ENCODE results near the gene UPP2. TPM values are rescaled to one million over a fixed set of nuclear protein-coding genes. Genes with fewer than 3 reads are reported as not detected.
A peak's percentile ranks its signal among the peaks of the same experiment; 100 is the strongest.

Gene UPP2
- total and polyA plus RNA-seq, 2 of the 8 experiments (the other 6 are each of a cell fraction or from before 2014, with no cell fraction given) = not detected

- no peak overlapping the region for H4K5ac ChIP-seq (ENCODE audit: insufficient read length, low read depth, low read length)
- no peak overlapping the region for H3K18ac ChIP-seq (ENCODE audit: extremely low read depth, low read length)
- WGBS, 2 experiments (ENCODE audit: extremely low coverage in 1 of 2, insufficient coverage in 1 of 2, insufficient read length in 1 of 2, insufficient replicate concordance in 2 of 2, low coverage in 1 of 2, low lambda C conversion rate in 2 of 2, missing lambda C conversion rate in 1 of 2) = 93% methylated on average over 4 of the region's 4 CpGs; no CpG with 5 or more reads in 1 of the 2 experiments
- H3K36me3 ChIP-seq (ENCODE audit: control insufficient read depth in 2 of 4, insufficient read depth in 4 of 4, low read length in 3 of 4) = no peaks in the 10 kb centered on the region
- no peaks in the 10 kb centered on the region for H4K20me1 ChIP-seq (replicated peaks in 1 of 2; ENCODE audit: control insufficient read depth in 1 of 2, insufficient read depth in 2 of 2, low read length in 2 of 2)
- H4K91ac ChIP-seq (replicated peaks; ENCODE audit: insufficient read length, low read length) = no peak overlapping the region
- no peak overlapping the region for H2BK120ac ChIP-seq (replicated peaks; ENCODE audit: low read depth, low read length)
- no peak overlapping the region for H3K4me2 ChIP-seq (ENCODE audit: insufficient read depth in 1 of 2, low read depth in 2 of 2, low read length in 2 of 2)
- CTCF ChIA-PET (ENCODE audit: partially characterized antibody) = interaction anchor here (1.0 to 1.4 kb wide), 2 partner anchors 12 to 42 kb away, joined by 3 read pairs; no protein-coding TSS in a partner anchor
- DNase-seq (ENCODE audit: low read depth in 1 of 2, low spot score in 2 of 2) (no peak), FAIRE-seq (no peak)
- no peak overlapping the region for H3K9ac ChIP-seq (replicated peaks in 1 of 4; ENCODE audit: extremely low read depth in 1 of 4, low read depth in 3 of 4, low read length in 3 of 4)
- H4K8ac ChIP-seq (ENCODE audit: extremely low read depth, insufficient read depth, low read length) = no peak overlapping the region
- no peaks in the 10 kb centered on the region for H3K23me2 ChIP-seq (ENCODE audit: low read depth, low read length)
- no peak overlapping the region for H3K56ac ChIP-seq (replicated peaks; ENCODE audit: insufficient read length, low read depth, low read length)
- H2BK15ac ChIP-seq (ENCODE audit: low read length) = no peak overlapping the region
- no peak overlapping the region for H3K27ac ChIP-seq (ENCODE audit: low read depth, low read length)
- no peak overlapping the region for H2AK5ac ChIP-seq (ENCODE audit: low read depth, low read length)
- H3K27me3 ChIP-seq (replicated peaks in 1 of 4; ENCODE audit: control insufficient read depth in 3 of 4, extremely low read depth in 1 of 4, insufficient read depth in 3 of 4, low read length in 3 of 4) = peaks cover 0 to 1% (median 0%) of the 10 kb centered on the region in 4 experiments; a peak in 1 of 7 replicates
- H2AFZ ChIP-seq (ENCODE audit: low read length) = no peak overlapping the region
- TF ChIP-seq SIN3A (conservative IDR thresholded peaks at IDR 0.05 in 1 of 2, IDR thresholded peaks at IDR 0.05 in 1 of 2; ENCODE audit: low read depth in 1 of 2, low read length in 2 of 2) (no peak), CTCF (IDR thresholded peaks at IDR 0.05; ENCODE audit: control extremely low read depth in 1 of 3, insufficient read depth in 1 of 3, low read depth in 1 of 3, low read length in 3 of 3) (peak in 2 of 3 experiments; percentile 8 to 44; a peak in 2 of 4 replicates), E2F6 (IDR thresholded peaks at IDR 0.05) (no peak), TAF7 (optimal IDR thresholded peaks at IDR 0.05; ENCODE audit: borderline replicate concordance, low read depth, low read length) (no peak), HDAC6 (IDR thresholded peaks at IDR 0.05; ENCODE audit: low read depth, low read length) (no peak), RAD21 (IDR thresholded peaks at IDR 0.05 in 1 of 2, conservative IDR thresholded peaks at IDR 0.05 in 1 of 2; ENCODE audit: low read depth in 2 of 2, low read length in 2 of 2) (peak; percentile 37 to 53; a peak in 3 of 4 replicates)
- no peaks in the 10 kb centered on the region for H3K9me3 ChIP-seq (ENCODE audit: insufficient read depth in 2 of 2, low read depth in 1 of 2, low read length in 1 of 2)
- no peak overlapping the region for H2BK12ac ChIP-seq (ENCODE audit: low read depth, low read length)
- H3K4me1 ChIP-seq (replicated peaks in 1 of 4; ENCODE audit: control insufficient read depth in 3 of 4, insufficient read depth in 4 of 4, low read length in 3 of 4) = no peaks in the 10 kb centered on the region
- POLR2A ChIA-PET (ENCODE audit: partially characterized antibody) = no interaction called here
- no peak overlapping the region for H2BK20ac ChIP-seq (ENCODE audit: low read length)
- no peak overlapping the region for H3K4me3 ChIP-seq (ENCODE audit: extremely low read depth in 1 of 4, insufficient read depth in 2 of 4, low read depth in 3 of 4, low read length in 4 of 4)
- no peak overlapping the region for H3K23ac ChIP-seq (ENCODE audit: insufficient read length)
- no peak overlapping the region for H3K14ac ChIP-seq (ENCODE audit: insufficient read length)
- H3K4ac ChIP-seq (replicated peaks; ENCODE audit: insufficient read length, low read depth, low read length) = no peak overlapping the region
- H3K79me1 ChIP-seq (ENCODE audit: low read depth, low read length) = no peaks in the 10 kb centered on the region
- no peak overlapping the region for H2BK5ac ChIP-seq (ENCODE audit: low read depth, low read length)
- H3K79me2 ChIP-seq (ENCODE audit: control insufficient read depth in 1 of 2, insufficient read depth in 2 of 2, low read length in 2 of 2) = no peaks in the 10 kb centered on the region
Observed at GRCh38 chr2:158095912-158096311, 5.8 kb upstream of the UPP2 start.
